Keratinocyte (primary cell): ENCODE measurements around the gene CETN3.

Source experiments
- EZH2 ChIP-seq: IDR thresholded peaks from one replicate; pipeline ENCODE4 v1.6.1; 2012; ENCODE audit warnings: inconsistent platforms, mild to moderate bottlenecking, low read length, moderate library complexity
- TF ChIP-seq, protein P1 (sequence below), 3 experiments: IDR thresholded peaks in 1 of 3; conservative IDR thresholded peaks in 1 of 3; optimal IDR thresholded peaks in 1 of 3; 2 replicates in 2 of 3; 3 replicates in 1 of 3; pipeline versions ENCODE3 to v1.5.1; 2011; ENCODE audit warnings: low read length in 3 of 3, mild to moderate bottlenecking in 3 of 3, moderate library complexity in 2 of 3, control low read depth in 1 of 3, inconsistent platforms in 1 of 3; ENCODE audit not compliant: insufficient read depth in 2 of 3; ENCODE audit errors: extremely low read depth in 1 of 3

DNA sequence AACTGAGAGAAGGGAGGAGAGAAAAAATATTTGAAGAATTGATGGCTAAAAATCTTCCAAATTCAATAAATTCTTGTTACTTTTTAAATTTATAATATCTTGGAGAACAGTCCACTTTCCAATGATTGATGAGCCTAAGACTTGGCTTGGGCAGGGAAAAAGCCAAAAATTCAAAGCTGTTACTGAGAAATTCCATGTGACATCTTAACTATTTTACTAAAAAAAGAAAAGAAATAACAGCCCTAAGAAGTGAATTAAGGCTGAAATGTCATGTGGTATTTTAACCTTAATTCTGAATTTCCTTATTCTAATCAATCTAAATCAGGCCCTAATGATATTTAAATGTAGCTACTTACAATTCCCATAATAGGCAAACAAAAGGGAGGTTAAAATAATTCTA lies 53.4 kb downstream of the CETN3 start:
- TF ChIP-seq, protein P1, sequence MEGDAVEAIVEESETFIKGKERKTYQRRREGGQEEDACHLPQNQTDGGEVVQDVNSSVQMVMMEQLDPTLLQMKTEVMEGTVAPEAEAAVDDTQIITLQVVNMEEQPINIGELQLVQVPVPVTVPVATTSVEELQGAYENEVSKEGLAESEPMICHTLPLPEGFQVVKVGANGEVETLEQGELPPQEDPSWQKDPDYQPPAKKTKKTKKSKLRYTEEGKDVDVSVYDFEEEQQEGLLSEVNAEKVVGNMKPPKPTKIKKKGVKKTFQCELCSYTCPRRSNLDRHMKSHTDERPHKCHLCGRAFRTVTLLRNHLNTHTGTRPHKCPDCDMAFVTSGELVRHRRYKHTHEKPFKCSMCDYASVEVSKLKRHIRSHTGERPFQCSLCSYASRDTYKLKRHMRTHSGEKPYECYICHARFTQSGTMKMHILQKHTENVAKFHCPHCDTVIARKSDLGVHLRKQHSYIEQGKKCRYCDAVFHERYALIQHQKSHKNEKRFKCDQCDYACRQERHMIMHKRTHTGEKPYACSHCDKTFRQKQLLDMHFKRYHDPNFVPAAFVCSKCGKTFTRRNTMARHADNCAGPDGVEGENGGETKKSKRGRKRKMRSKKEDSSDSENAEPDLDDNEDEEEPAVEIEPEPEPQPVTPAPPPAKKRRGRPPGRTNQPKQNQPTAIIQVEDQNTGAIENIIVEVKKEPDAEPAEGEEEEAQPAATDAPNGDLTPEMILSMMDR (optimal IDR thresholded peaks at IDR 0.05 in 1 of 3, IDR thresholded peaks at IDR 0.05 in 1 of 3, conservative IDR thresholded peaks at IDR 0.05 in 1 of 3; ENCODE audit: extremely low read depth in 1 of 3, insufficient read depth in 2 of 3, low read length in 3 of 3) = no peak
- no peak for TF ChIP-seq EZH2
